Stimulated activated CD4-positive, alpha-beta T cell treated with anti-CD3 and anti-CD28 coated beads, Interleukin-12 subunit alpha, Interleukin-12 subunit beta, amount 100 ng/mL, for 4 hours (primary cell): ENCODE results near the gene C14orf93.
"Not testable (repeated sequence)": the region's sequence is repeated elsewhere in the genome, so short reads cannot be mapped to it uniquely, and the experiment has no call there.

Experiments used
- DNase-seq: peaks from one replicate; pipeline ENCODE4 v3.0.0-alpha.2; 2020

Gene C14orf93

GRCh38 chr14:23018107-23018506 lies 8.2 kb upstream of the C14orf93 start:
- DNase-seq: no peak

- no peak for DNase-seq
Measured at GRCh38 chr14:23017091-23017490, 7.1 kb upstream of the C14orf93 start.

GRCh38 chr14:23015618-23016017 lies 5.7 kb upstream of the C14orf93 start:
- no peak for DNase-seq

GRCh38 chr14:23013749-23014054 lies 3.8 kb upstream of the C14orf93 start:
- DNase-seq: not testable (repeated sequence)

- DNase-seq: no peak
Measured at GRCh38 chr14:23013054-23013748, 3.3 kb upstream of the C14orf93 start.

GRCh38 chr14:23009483-23009938 lies 432 bp downstream of the C14orf93 start:
- no peak for DNase-seq

GRCh38 chr14:23008831-23009230 lies 1.1 kb downstream of the C14orf93 start:
- DNase-seq: no peak

GRCh38 chr14:23006544-23007419 lies 3.2 kb downstream of the C14orf93 start:
- peak; percentile 92 for DNase-seq

GRCh38 chr14:23006188-23006534 lies 3.8 kb downstream of the C14orf93 start:
- DNase-seq: no peak

GRCh38 chr14:23005451-23006187 lies 4.3 kb downstream of the C14orf93 start:
- no peak for DNase-seq

GRCh38 chr14:23004274-23004673 lies 5.7 kb downstream of the C14orf93 start:
- not testable (repeated sequence) for DNase-seq

- DNase-seq: no peak
Measured at GRCh38 chr14:23002592-23002991, 7.4 kb downstream of the C14orf93 start.

- no peak for DNase-seq
Measured at GRCh38 chr14:23000860-23001259, 9.1 kb downstream of the C14orf93 start.

GRCh38 chr14:22998329-22999012 lies 11.5 kb downstream of the C14orf93 start:
- no peak for DNase-seq

- DNase-seq: no peak
Measured at GRCh38 chr14:22997676-22998323, 12.1 kb downstream of the C14orf93 start.

- no peak for DNase-seq
Measured at GRCh38 chr14:22996768-22997654, 12.9 kb downstream of the C14orf93 start.

- no peak for DNase-seq
Measured at GRCh38 chr14:22995889-22996625, 13.9 kb downstream of the C14orf93 start.

- DNase-seq: peak; percentile 25
Measured at GRCh38 chr14:22994762-22995275, 15.1 kb downstream of the C14orf93 start.

GRCh38 chr14:22993517-22993916 lies 16.4 kb downstream of the C14orf93 start:
- no peak for DNase-seq

GRCh38 chr14:22991852-22992251 lies 18.1 kb downstream of the C14orf93 start:
- DNase-seq: no peak
